CD4-positive, CD25-positive, alpha-beta regulatory T cell (primary cell): Measurements from ENCODE around the gene CLINT1. TPM values are rescaled to one million over a fixed set of nuclear protein-coding genes. Genes with fewer than 3 reads are reported as not detected.
A peak's percentile ranks its signal among the peaks of the same experiment; 100 is the strongest.

Source experiments
- ATAC-seq, 2 donors: fragments of 150-1000 bp; cut with Tn5 transposase; one replicate each; pipeline ENCODE4 v1.10.0; 2021; ENCODE audit warnings: low read depth in 2 of 2, moderate number of reproducible peaks in 2 of 2, moderate library complexity in 1 of 2
- DNase-seq, 3 donors: peaks; one replicate each; pipeline versions ENCODE4 v3.0.0 to v3.0.0-alpha.2; 2012 to 2022; ENCODE audit warnings: mixed read lengths in 1 of 3
- H3K27ac ChIP-seq: one replicate; pipeline ENCODE4 v1.7.0; 2013; ENCODE audit warnings: mild to moderate bottlenecking, low read length; ENCODE audit not compliant: insufficient read depth, poor library complexity, severe bottlenecking
- H3K27me3 ChIP-seq: one replicate; pipeline ENCODE4 v1.7.0; 2013; ENCODE audit warnings: low read length; ENCODE audit not compliant: control insufficient read depth, insufficient read depth
- H3K36me3 ChIP-seq: one replicate; pipeline ENCODE4 v1.7.0; 2013; ENCODE audit warnings: mild to moderate bottlenecking, low read length, moderate library complexity; ENCODE audit not compliant: control insufficient read depth, insufficient read depth
- H3K4me1 ChIP-seq: 2 replicates; pipeline ENCODE4 v1.7.0; 2013; ENCODE audit warnings: mild to moderate bottlenecking, low read length; ENCODE audit not compliant: insufficient read depth, control insufficient read depth, poor library complexity, severe bottlenecking
- H3K4me3 ChIP-seq: one replicate; pipeline ENCODE4 v1.7.0; 2013; ENCODE audit warnings: low read depth, mild to moderate bottlenecking, low read length, moderate library complexity
- H3K9me3 ChIP-seq, 2 experiments: 1 replicate in 1 of 2; 2 replicates in 1 of 2; pipeline ENCODE4 v1.7.0; 2013; ENCODE audit warnings: low read length in 2 of 2, mild to moderate bottlenecking in 1 of 2, moderate library complexity in 1 of 2; ENCODE audit not compliant: control insufficient read depth in 2 of 2
- H3K27ac Mint-ChIP-seq, 3 donors: one replicate each; pipeline ENCODE4 v1.8.0; 2020 to 2022; ENCODE audit warnings: mild to moderate bottlenecking in 3 of 3, mixed read lengths in 3 of 3, moderate library complexity in 2 of 3
- H3K27me3 Mint-ChIP-seq: one replicate; pipeline ENCODE4 v1.8.0; 2022; ENCODE audit warnings: mild to moderate bottlenecking, mixed read lengths
- H3K36me3 Mint-ChIP-seq: one replicate; pipeline ENCODE4 v1.8.0; 2020; ENCODE audit warnings: mixed read lengths
- H3K4me1 Mint-ChIP-seq, 4 donors: one replicate each; pipeline ENCODE4 v1.8.0; 2020 to 2022; ENCODE audit warnings: mixed read lengths in 4 of 4, mild to moderate bottlenecking in 1 of 4
- H3K4me3 Mint-ChIP-seq, 4 donors: one replicate each; pipeline ENCODE4 v1.8.0; 2020 to 2022; ENCODE audit warnings: mild to moderate bottlenecking in 4 of 4, mixed read lengths in 4 of 4, moderate library complexity in 3 of 4
- H3K9me3 Mint-ChIP-seq, 7 donors: one replicate each; pipeline ENCODE4 v1.8.0; 2020 to 2022; ENCODE audit warnings: mixed read lengths in 7 of 7, mild to moderate bottlenecking in 3 of 7, moderate library complexity in 2 of 7
- polyA plus RNA-seq, 4 donors: library from polyadenylated mRNA; unstranded; fragments of 300-500 nt; fragmentation: Illumina TruSeq; gene quantifications; one replicate each; pipeline ENCODE4 v1.2.3, GENCODE V29; 2021
- total RNA-seq: library from RNA; stranded (reverse); gene quantifications from one replicate; pipeline ENCODE4 v1.2.3, GENCODE V29; 2022

Gene CLINT1
- total and polyA plus RNA-seq, 5 donors from 2014 or later = 93.2 to 126 (median 111) TPM

- H3K4me1 Mint-ChIP-seq = peaks cover 0 to 6% (median 0%) of the 10 kb centered on the region in 4 donors
Observed at GRCh38 chr5:157874861-157875260, 15.9 kb upstream of the CLINT1 start.

GRCh38 chr5:157870837-157871834, 12.2 kb upstream of the CLINT1 start:
- Histone ChIP-seq H3K4me3 (no peak overlapping the region), H3K36me3 (no peaks in the 10 kb centered on the region), H3K9me3 (no peaks in the 10 kb centered on the region), H3K27ac (no peak overlapping the region), H3K4me1 (no peaks in the 10 kb centered on the region), H3K27me3 (no peaks in the 10 kb centered on the region)
- DNase-seq (no peak), ATAC-seq (no peak)
- Mint-ChIP-seq H3K27ac (no peak overlapping the region), H3K9me3 (peaks cover 0 to 4% (median 0%) of the 10 kb centered on the region in 7 donors), H3K4me3 (no peak overlapping the region), H3K36me3 (no peaks in the 10 kb centered on the region), H3K27me3 (peaks cover 2% of the 10 kb centered on the region), H3K4me1 (peaks cover 0 to 6% (median 2%) of the 10 kb centered on the region in 4 donors)

More at GRCh38 chr5:157874861-157875260, 15.9 kb upstream of the CLINT1 start:
- peaks cover 4% of the 10 kb centered on the region for H3K27me3 Mint-ChIP-seq
- no peak overlapping the region for H3K27ac Mint-ChIP-seq
- no peak overlapping the region for H3K4me3 Mint-ChIP-seq
- H3K36me3 Mint-ChIP-seq = no peaks in the 10 kb centered on the region
- Histone ChIP-seq H3K27ac (no peak overlapping the region), H3K36me3 (no peaks in the 10 kb centered on the region), H3K4me3 (no peak overlapping the region), H3K27me3 (no peaks in the 10 kb centered on the region), H3K4me1 (no peaks in the 10 kb centered on the region), H3K9me3 (no peaks in the 10 kb centered on the region)
- ATAC-seq (no peak), DNase-seq (no peak)
- H3K9me3 Mint-ChIP-seq = no peaks in the 10 kb centered on the region

GRCh38 chr5:157867751-157868387, 8.9 kb upstream of the CLINT1 start:
- H3K36me3 Mint-ChIP-seq = no peaks in the 10 kb centered on the region
- peaks cover 0 to 15% (median 2%) of the 10 kb centered on the region in 4 donors for H3K4me1 Mint-ChIP-seq
- ATAC-seq = no peak
- Histone ChIP-seq H3K36me3 (no peaks in the 10 kb centered on the region), H3K27ac (no peak overlapping the region), H3K27me3 (no peaks in the 10 kb centered on the region), H3K9me3 (no peaks in the 10 kb centered on the region), H3K4me1 (no peaks in the 10 kb centered on the region), H3K4me3 (no peak overlapping the region)
- peaks cover 0 to 4% (median 0%) of the 10 kb centered on the region in 7 donors for H3K9me3 Mint-ChIP-seq
- no peak overlapping the region for H3K27ac Mint-ChIP-seq
- no peak for DNase-seq
- H3K4me3 Mint-ChIP-seq = no peak overlapping the region
- H3K27me3 Mint-ChIP-seq = no peaks in the 10 kb centered on the region

- Histone ChIP-seq H3K9me3 (no peaks in the 10 kb centered on the region), H3K36me3 (no peaks in the 10 kb centered on the region), H3K4me1 (no peaks in the 10 kb centered on the region), H3K27ac (no peak overlapping the region), H3K27me3 (no peaks in the 10 kb centered on the region), H3K4me3 (no peak overlapping the region)
- Mint-ChIP-seq H3K4me1 (peaks cover 1 to 23% (median 9%) of the 10 kb centered on the region in 4 donors), H3K4me3 (no peak overlapping the region), H3K9me3 (peaks cover 0 to 4% (median 0%) of the 10 kb centered on the region in 7 donors), H3K27ac (no peak overlapping the region), H3K36me3 (no peaks in the 10 kb centered on the region), H3K27me3 (no peaks in the 10 kb centered on the region)
- DNase-seq (no peak), ATAC-seq (no peak)
Observed at GRCh38 chr5:157866536-157866935, 7.6 kb upstream of the CLINT1 start.

- peaks cover 7% of the 10 kb centered on the region for H3K4me1 ChIP-seq
- DNase-seq (no peak), ATAC-seq (no peak)
- Mint-ChIP-seq H3K27ac (peak overlapping the region in 1 of 3 donors; percentile 50), H3K27me3 (no peaks in the 10 kb centered on the region), H3K9me3 (peaks cover 0 to 4% (median 0%) of the 10 kb centered on the region in 7 donors), H3K4me1 (peaks cover 9 to 25% (median 14%) of the 10 kb centered on the region in 4 donors), H3K36me3 (no peaks in the 10 kb centered on the region), H3K4me3 (no peak overlapping the region)
- no peaks in the 10 kb centered on the region for H3K36me3 ChIP-seq
- H3K27me3 ChIP-seq = no peaks in the 10 kb centered on the region
- no peak overlapping the region for H3K4me3 ChIP-seq
- H3K27ac ChIP-seq = no peak overlapping the region
- H3K9me3 ChIP-seq = no peaks in the 10 kb centered on the region
Observed at GRCh38 chr5:157865781-157866180, 6.8 kb upstream of the CLINT1 start.

- H3K36me3 Mint-ChIP-seq = no peaks in the 10 kb centered on the region
- no peaks in the 10 kb centered on the region for H3K9me3 ChIP-seq
- no peaks in the 10 kb centered on the region for H3K36me3 ChIP-seq
- peaks cover 18 to 39% (median 24%) of the 10 kb centered on the region in 4 donors for H3K4me1 Mint-ChIP-seq
- peaks cover 18% of the 10 kb centered on the region for H3K4me1 ChIP-seq
- H3K27ac Mint-ChIP-seq = no peak overlapping the region
- H3K27me3 Mint-ChIP-seq = no peaks in the 10 kb centered on the region
- H3K27me3 ChIP-seq = no peaks in the 10 kb centered on the region
- DNase-seq (peak in 1 of 3 donors; percentile 27), ATAC-seq (no peak)
- no peaks in the 10 kb centered on the region for H3K9me3 Mint-ChIP-seq
- no peak overlapping the region for H3K4me3 ChIP-seq
- peak overlapping the region in 1 of 4 donors; percentile 30 for H3K4me3 Mint-ChIP-seq
- no peak overlapping the region for H3K27ac ChIP-seq
Observed at GRCh38 chr5:157864067-157864466, 5.1 kb upstream of the CLINT1 start.

- peak overlapping the region in 2 of 3 donors; percentile 1 to 49 for H3K27ac Mint-ChIP-seq
- H3K27me3 Mint-ChIP-seq = no peaks in the 10 kb centered on the region
- H3K9me3 Mint-ChIP-seq = peaks cover 0 to 4% (median 0%) of the 10 kb centered on the region in 7 donors
- Histone ChIP-seq H3K4me3 (no peak overlapping the region), H3K27ac (no peak overlapping the region), H3K27me3 (no peaks in the 10 kb centered on the region), H3K4me1 (peaks cover 30% of the 10 kb centered on the region), H3K36me3 (no peaks in the 10 kb centered on the region), H3K9me3 (no peaks in the 10 kb centered on the region)
- H3K36me3 Mint-ChIP-seq = no peaks in the 10 kb centered on the region
- ATAC-seq = no peak
- H3K4me1 Mint-ChIP-seq = peaks cover 24 to 50% (median 34%) of the 10 kb centered on the region in 4 donors
- no peak for DNase-seq
- peak overlapping the region in 3 of 4 donors; percentile 39 to 81 (median 43) for H3K4me3 Mint-ChIP-seq
Observed at GRCh38 chr5:157862183-157862851, 3.4 kb upstream of the CLINT1 start.
